Stimulated activated CD8-positive, alpha-beta memory T cell treated with anti-CD3 and anti-CD28 coated beads, Interleukin-12 subunit alpha, Interleukin-12 subunit beta, amount 100 ng/mL, for 1 hour (primary cell): ENCODE measurements around the gene CWC27.
"Not testable (repeated sequence)": the region's sequence is repeated elsewhere in the genome, so short reads cannot be mapped to it uniquely, and the experiment has no call there.

Source experiments
- DNase-seq: peaks from one replicate; pipeline ENCODE4 v3.0.0-alpha.2; 2020; ENCODE audit warnings: low read depth

CWC27 gene

GRCh38 chr5:64923151-64923685, 154.5 kb downstream of the CWC27 start:
- no peak for DNase-seq

DNA sequence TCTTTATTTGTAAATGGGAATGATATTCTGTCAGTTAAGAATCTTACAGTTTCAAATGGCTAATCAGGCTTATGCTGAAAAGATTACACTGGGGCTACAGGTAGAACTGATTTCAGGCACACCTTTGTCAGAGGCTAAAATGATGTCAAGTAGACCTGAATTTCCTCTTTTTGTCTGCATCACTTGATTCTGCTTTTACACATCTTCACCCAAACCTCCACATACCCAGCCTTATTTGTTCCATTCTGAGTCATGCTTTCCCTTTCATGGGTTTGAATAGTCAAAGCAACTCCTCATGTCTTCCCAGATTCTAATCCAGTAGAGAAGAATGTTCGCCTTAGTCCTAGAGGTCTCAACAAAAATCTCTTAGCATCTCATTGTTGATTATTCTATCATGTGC, 156.4 kb downstream of the CWC27 start:
- no peak for DNase-seq

DNA sequence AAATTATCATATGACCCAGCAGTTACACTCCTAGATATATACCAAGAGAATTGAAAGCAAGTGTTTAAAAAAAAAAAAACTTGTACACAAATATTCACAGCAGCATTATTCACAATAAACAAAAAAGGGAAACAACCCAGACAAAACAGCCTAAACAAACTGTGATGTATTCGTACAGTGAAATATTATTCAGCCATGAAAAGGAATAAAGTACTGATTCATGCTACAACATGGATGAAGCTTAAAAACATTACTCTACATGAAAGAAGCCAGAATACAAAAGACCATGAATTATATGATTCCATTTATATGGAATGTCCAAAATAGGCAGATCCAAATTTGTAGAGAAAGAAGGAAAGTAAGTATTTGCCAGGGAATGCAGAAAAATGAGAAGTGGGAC, 161.1 kb downstream of the CWC27 start:
- no peak for DNase-seq

DNA sequence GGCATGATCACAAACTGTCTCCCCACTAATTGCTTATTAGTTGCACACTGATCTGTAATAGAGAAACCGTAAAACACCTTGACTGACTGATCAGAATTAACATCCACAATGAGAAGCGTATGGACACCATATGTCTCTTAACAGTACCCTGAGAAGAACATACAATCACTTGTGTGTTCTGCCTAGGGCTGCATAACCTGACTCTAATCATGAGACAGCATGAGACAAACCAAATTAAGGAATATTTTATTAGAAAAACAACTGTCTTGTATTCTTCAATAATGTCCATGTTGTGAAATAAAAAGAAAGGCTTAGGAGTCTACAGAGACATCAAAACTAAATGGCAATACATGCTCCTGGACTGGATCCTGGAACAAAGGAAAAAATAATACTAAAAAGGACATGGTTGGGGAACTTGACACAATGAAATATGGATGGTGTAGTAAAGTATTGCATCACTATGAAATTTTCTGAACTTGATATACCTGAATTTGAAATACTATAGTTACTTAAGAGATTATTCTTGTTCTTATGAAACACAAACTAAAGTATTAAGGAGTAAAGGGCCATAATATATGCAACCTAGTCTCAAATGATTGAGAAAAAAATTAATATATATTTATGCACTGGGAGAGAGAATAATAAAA, 162.1 kb downstream of the CWC27 start:
- DNase-seq = no peak

DNA sequence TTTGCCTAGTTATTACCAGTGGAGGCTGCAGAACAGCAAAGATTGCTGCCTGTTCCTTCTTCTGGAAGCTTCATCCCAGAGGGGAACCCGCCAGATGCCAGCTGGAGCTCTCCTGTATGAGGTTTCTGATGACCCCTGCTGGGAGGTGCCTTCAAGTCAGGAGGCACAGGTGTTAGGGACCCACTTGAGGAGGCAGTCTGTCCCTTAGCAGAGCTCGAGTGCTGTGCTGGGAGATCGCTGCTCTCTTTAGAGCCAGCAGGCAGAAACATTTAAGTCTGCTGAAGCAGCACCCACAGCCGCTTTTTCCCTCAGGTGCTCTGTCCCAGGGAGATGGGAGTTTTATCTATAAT, 170.7 kb downstream of the CWC27 start:
- DNase-seq = not testable (repeated sequence)

DNA sequence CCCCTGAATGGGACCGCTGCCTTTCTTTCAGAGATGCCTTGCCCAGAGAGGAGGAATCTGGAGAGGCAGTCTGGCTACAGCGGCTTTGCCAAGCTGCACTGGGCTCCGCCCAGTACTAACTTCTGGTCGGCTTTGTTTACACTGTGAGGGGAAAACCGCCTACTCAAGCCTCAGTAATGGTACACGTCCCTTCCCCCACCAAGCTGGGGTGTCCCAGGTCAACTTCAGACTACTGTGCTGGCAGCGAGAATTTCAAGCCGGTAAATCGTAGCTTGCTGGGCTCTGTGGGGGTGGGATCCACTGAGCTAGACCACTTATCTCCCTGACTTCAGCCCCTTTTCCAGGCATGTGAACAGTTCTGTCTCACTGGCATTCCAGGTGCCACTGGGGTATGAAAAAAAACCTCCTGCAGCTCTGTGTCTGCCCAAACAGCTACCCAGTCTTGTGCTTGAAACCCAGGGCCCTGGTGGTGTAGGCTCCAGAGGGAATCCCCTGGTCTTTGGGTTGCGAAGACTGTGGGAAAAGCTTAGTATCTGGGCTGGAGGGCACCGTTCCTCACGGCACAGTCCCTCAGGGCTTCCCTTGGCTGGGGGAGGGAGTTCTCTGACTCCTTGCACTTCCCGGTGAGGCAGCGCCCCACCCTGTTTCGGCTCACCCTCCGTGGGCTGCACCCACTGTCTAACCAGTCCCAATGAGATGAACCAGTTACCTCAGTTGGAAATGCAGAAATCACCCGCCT, 171.2 kb downstream of the CWC27 start:
- no peak for DNase-seq

GRCh38 chr5:64942460-64942859, 173.7 kb downstream of the CWC27 start:
- DNase-seq = no peak

DNA sequence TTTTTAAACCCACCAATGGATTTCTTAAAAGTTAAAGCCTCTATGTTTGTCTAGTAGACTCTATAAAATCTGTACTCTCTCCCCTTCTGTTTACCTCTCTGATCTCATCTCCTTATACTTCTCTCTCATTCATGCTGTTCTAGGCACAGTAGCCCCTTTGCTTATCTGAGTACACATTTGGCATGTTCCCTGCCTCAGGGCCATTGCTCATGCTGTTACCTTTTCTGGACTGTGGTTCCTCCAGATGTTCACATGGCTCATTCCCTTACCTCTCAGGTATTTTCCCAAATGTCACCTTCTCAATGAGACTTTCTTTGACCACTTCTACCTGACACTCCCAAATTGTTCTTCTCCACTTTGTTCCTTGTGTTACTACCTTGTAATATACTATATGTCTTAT, 176.1 kb downstream of the CWC27 start:
- no peak for DNase-seq

- no peak for DNase-seq
Observed at GRCh38 chr5:64947031-64947430, 178.3 kb downstream of the CWC27 start.

DNA sequence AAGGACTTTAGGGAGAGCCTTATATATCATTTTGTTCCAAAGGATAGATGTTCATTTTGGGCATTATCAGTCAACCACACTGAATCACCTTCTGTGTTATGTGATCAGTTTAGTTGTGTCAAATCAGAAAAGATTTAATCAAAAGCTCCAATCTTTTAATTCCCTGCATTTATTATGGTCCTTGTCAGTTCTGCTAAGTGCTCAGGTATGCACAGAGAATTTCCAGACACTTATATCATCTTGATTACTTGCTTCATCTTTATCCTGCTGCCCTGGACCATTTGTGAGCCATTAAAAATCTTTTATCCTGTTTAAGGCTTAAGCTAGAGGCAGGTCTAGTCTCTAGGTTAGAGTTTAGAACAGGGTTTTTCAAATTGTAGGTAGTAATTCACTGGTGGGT, 179.1 kb downstream of the CWC27 start:
- DNase-seq = no peak

GRCh38 chr5:64949331-64949730, 180.6 kb downstream of the CWC27 start:
- no peak for DNase-seq

- no peak for DNase-seq
Observed at GRCh38 chr5:64952951-64953673, 184.4 kb downstream of the CWC27 start.

DNA sequence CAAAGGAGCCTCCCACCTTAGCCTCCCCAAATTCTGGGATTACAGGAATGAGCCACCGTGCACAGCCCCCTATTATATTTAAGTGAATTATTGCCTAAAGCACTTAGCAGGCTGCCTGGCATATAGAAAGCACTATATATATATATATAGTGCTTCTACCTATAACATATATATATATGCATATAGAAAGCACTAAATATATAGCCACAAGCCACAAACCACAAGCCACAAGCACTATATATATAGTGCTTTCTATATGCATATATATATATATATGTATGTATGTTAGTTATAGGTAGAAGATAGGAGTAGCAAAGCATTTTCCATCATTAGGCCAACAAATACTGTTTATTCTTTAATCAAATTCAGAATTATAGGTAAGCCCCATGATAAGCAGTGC, 185.8 kb downstream of the CWC27 start:
- no peak for DNase-seq

DNA sequence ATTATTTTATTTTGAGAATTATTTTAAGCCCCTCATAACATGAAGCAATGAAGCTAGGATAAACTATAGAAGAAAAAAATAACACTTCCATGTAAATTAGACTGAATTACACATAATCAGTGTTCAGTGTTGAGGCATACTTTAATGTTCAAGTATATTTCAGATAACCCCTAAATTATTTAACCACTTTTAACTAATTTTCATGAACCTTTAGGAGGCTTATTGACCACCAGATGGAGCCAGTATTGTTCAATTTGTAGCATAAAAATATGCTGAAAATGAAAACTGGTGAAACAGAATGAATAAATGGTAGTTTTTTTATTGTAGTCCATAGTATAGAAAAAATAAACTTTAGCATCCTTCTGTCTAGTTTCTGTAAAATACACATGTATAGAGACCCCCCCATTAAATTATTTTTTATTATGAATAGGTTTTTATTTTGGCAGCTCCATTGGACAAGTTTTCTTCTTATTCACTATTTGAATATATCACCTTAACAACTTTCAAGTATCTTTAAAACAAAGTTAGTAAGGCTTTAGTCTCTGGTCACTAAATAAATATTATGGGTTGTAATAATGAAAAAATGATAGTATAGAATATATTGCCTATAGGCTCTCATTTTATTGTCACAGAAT, 190.1 kb downstream of the CWC27 start:
- no peak for DNase-seq

DNA sequence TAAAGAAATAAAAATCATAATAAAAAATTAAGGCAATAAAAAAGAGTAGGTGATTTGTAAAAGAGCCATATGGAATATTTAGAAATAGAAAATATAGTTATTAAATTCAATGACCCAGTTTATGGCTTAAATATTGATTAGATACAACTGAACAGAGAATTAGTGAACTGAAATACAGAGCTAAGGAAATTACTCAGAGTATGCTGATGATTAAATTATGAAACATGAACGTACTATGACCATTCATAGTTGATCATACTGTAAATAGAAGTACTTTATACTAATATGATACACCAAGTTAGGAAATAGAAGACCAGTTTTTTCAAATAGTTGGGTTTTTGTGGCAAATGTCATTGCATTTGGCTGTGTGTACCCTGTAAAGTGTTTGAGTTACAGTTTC, 194.5 kb downstream of the CWC27 start:
- no peak for DNase-seq

DNA sequence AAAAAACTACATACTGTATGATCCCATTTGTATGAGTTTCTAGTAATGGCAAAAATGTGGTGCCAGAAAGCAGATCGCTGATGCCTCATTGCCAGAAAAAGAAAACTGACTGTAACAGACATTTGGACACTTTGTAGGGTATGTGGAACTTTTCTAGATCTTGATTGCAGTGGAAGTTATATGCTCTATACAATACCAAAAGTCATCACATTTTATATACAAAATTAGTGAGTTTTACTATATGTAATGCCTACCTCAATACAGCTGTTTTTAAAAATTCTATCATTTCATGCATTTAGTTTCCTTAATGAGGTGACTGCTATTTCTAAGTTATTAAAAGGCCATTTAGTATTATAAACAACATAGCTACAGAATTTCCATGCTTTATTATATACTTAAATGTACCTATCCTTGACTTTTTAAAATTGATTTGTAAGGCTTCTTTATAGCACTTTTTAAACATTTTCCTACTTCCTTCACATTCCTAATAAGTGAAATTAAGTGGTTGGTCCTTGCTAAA, 199.9 kb downstream of the CWC27 start:
- DNase-seq = no peak

DNA sequence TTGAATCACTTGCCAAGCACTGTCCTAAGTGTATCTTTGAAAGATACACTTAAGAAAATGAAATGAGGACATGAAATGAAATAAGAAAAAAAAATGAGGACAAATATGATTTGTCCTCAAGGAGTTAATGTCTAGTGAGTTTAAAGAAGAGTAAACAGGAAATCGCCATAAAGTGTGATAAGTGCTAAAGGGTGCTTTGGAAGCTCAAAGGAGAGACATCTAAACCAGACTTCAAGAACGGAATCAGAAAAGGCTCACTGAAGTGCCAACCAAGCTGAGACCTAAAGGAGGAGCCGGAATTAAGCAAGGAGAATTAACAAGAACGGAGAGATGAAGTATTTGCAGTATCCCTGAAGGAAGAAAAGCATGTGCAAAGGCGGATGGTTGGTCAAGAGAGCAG, 200.8 kb downstream of the CWC27 start:
- DNase-seq = no peak

DNA sequence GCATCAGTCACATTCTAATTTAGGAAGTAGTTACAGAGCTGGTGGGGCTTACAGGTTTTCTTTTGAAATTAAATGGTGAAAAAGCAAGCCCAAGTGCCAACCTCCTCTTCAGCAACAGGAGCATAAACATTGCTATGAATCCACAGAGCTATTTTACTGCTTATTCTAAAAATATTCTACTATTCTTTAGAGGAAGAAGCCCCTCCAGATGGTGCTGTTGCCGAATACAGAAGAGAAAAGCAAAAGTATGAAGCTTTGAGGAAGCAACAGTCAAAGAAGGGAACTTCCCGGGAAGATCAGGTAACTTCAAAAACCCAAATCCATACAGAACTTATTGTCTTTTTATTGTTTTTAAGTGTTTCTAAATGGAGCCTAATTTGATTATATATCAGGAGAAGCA, 202.8 kb downstream of the CWC27 start:
- no peak for DNase-seq

- no peak for DNase-seq
Observed at GRCh38 chr5:64971990-64972389, 203.3 kb downstream of the CWC27 start.

GRCh38 chr5:64972591-64972990, 203.9 kb downstream of the CWC27 start:
- no peak for DNase-seq

DNA sequence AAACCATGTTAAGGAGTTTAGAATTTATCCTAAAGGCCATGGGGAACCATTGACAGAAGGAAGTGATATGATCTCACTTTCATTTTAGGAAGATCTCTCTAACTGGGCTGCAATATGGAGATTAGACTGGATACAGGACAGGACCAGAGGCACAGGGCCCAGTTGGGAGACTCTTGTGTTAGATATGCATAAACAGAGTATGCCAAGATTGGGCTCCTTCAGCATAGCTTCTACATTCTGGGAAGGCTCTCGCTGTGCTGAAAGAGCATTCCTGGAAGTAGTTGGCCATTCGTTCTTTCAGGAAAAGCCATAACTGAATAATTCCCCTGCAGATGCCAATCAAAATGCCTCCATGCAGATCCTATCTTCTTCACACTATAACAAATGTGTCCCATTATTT, 204.5 kb downstream of the CWC27 start:
- no peak for DNase-seq

DNA sequence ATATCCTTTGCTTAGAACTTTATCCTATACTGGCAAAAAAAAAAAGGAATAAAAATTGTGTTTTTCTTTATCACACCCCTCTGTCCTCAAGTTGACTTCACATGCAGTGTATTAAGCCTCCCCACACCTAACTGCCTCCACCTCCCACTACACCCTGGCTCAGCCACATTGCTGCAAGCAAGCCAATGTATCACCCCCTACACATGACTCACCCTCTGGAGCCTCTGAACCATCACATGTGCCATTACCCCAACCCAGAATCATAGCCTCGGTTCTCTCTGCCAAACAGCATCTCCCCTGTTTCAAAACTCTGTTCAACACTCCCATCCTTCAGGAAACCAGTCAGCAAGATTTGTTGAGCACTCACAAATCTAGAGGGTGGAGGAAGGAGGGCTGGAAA, 209.0 kb downstream of the CWC27 start:
- DNase-seq = no peak
